Measurements from ENCODE around the gene WDR75.

DNA sequence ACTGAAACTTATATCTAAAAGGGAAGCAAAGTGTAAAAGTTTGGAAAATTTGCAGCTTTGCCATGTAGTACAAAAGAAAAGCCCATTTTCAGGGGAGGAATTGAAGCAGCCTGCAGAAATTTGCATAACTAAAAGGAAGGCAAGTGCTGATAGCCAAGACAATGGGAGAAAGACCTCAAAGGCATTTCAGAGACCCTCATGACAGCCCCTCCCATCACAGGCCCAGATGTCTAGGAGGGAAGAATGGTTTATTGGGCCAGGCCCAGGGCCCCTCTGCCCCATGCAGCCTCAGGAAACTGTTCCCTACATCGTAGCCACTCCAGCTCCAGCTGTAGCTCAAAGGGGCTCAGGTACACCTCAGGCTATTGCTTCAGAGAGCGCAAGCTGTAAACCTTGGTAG, 14.4 kb upstream of the WDR75 start:
- TF ChIP-seq POLR2AphosphoS5 (IDR thresholded peaks at IDR 0.05), result no peak
- TF ChIP-seq CTCF (IDR thresholded peaks at IDR 0.05), result no peak
- TF ChIP-seq POLR2A (IDR thresholded peaks at IDR 0.05), result no peak
